Brain microvascular endothelial cell (primary cell): ENCODE data around the gene PLOD3.

Experiments
- DNase-seq: peaks from one replicate; pipeline ENCODE4 v3.0.0-alpha.2; 2020
- H3K27ac ChIP-seq: fragments of 250-450 bp; sonication (Bioruptor Pico); 2 replicates; pipeline ENCODE4 v1.5.1; 2020; ENCODE audit warnings: mild to moderate bottlenecking, moderate library complexity
- H3K27me3 ChIP-seq: fragments of 250-450 bp; sonication (Bioruptor Pico); replicated peaks from 2 replicates; pipeline ENCODE4 v1.5.1; 2020; ENCODE audit warnings: mild to moderate bottlenecking
- H3K36me3 ChIP-seq: fragments of 250-450 bp; sonication (Bioruptor Pico); replicated peaks from 2 replicates; pipeline ENCODE4 v1.5.1; 2020; ENCODE audit warnings: mild to moderate bottlenecking
- H3K4me3 ChIP-seq: 2 replicates; pipeline ENCODE4 v1.5.1; 2011; ENCODE audit warnings: low read depth, mild to moderate bottlenecking, control low read depth, low read length, moderate library complexity
- in situ Hi-C: cut with HindIII; loops from 2 replicates; pipeline ENCODE4 v1.10.0; 2017; ENCODE audit warnings: low sequenced_read_pairs, low pct_ligation_motif_present
- TF ChIP-seq, protein P1 (sequence below): IDR thresholded peaks from 2 replicates; pipeline ENCODE4 v1.5.1; 2011; ENCODE audit warnings: low read depth, mild to moderate bottlenecking, moderate library complexity, low read length, control low read depth, inconsistent platforms; ENCODE audit errors: missing control alignments

The PLOD3 gene

DNA sequence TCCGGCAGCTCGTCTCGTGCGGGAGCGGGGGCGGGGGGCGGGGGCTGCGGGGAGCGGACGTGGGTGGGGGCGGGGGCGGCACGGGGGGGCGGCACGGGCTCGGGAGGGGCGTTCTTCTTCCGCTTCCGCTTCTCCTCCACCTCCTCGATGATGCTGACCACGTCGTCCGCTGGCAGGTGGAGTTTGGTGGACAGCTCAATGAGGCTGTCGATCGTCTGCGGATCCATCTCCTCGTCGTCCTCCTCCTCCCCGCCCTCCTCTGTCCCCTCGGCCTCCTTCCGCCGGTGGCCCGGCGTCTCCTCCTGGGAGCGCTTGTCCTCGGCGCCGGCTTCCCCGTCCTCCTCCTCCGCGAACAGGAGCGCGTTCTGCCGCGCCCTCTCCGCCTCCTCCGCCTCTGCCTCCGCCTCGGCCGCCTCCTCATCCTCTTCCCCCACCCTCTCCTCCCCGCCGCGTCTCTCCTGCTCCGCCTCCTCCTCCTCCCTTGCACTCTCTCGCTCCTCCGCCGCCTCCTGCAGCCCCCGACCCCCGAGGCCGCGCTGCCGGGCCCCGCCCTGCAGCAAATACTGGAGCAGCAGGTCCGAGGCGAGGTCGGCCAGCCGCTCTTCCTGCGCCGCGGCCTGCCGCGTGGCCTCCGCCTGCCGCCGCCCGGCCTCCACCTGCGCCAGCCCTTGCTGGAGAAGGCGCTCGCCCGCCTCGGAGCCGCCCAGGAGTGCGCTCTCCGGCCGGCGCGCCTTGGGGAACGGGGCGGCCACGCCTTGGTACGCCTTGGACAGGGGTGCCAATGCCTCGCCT lies 53.9 kb downstream of the PLOD3 start:
- in situ Hi-C loops: loop anchor here (25.0 kb wide), 1 partner anchor 124 kb away; no protein-coding TSS in a partner anchor
- TF ChIP-seq, protein P1, sequence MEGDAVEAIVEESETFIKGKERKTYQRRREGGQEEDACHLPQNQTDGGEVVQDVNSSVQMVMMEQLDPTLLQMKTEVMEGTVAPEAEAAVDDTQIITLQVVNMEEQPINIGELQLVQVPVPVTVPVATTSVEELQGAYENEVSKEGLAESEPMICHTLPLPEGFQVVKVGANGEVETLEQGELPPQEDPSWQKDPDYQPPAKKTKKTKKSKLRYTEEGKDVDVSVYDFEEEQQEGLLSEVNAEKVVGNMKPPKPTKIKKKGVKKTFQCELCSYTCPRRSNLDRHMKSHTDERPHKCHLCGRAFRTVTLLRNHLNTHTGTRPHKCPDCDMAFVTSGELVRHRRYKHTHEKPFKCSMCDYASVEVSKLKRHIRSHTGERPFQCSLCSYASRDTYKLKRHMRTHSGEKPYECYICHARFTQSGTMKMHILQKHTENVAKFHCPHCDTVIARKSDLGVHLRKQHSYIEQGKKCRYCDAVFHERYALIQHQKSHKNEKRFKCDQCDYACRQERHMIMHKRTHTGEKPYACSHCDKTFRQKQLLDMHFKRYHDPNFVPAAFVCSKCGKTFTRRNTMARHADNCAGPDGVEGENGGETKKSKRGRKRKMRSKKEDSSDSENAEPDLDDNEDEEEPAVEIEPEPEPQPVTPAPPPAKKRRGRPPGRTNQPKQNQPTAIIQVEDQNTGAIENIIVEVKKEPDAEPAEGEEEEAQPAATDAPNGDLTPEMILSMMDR: no peak
- Histone ChIP-seq H3K4me3 (peak overlapping the region; percentile 24), H3K36me3 (peaks cover 16% of the 10 kb centered on the region), H3K27ac (no peak overlapping the region), H3K27me3 (peaks cover 29% of the 10 kb centered on the region)
- no peak for DNase-seq

DNA sequence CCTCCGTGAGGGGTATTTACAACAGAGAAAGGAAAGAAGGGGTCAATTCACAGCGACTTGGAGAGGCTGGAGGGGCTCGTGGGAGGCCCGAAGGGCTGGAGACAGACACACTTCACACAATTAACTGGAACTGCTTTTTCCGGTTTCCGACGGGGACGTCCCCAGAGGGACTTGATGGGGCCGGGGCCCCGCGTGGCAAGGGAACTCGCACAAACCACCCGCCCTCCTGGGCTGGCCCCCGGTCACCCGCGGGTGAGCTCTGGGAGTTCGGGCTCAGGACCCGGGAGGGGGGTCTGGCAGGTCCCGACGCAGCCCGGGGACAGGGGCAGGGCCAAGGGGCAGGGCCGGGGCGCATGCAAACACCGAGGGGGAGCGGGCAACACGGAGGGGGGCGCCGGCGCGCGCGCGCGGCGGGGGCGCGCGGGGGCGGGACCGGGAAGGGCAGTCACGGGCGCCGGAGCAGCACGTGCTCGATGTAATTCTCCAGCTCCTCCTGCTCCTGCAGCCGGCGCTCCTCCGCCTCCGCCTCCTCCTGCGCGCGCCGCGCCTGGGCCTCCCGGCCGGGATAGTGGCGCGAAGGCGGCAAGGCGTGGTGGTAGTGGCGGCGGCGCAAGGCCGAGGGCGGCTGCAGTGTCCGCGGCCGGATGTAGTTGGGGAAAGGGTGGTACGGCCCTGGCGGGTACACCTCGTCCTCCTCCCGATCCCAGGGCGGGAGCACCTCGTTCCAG lies 54.7 kb downstream of the PLOD3 start:
- peaks cover 29% of the 10 kb centered on the region for H3K27me3 ChIP-seq
- in situ Hi-C loops: loop anchor here (25.0 kb wide), 1 partner anchor 125 kb away; no protein-coding TSS in a partner anchor
- no peak for DNase-seq
- no peak overlapping the region for H3K27ac ChIP-seq
- peaks cover 20% of the 10 kb centered on the region for H3K36me3 ChIP-seq
- TF ChIP-seq, protein P1: no peak
- no peak overlapping the region for H3K4me3 ChIP-seq

DNA sequence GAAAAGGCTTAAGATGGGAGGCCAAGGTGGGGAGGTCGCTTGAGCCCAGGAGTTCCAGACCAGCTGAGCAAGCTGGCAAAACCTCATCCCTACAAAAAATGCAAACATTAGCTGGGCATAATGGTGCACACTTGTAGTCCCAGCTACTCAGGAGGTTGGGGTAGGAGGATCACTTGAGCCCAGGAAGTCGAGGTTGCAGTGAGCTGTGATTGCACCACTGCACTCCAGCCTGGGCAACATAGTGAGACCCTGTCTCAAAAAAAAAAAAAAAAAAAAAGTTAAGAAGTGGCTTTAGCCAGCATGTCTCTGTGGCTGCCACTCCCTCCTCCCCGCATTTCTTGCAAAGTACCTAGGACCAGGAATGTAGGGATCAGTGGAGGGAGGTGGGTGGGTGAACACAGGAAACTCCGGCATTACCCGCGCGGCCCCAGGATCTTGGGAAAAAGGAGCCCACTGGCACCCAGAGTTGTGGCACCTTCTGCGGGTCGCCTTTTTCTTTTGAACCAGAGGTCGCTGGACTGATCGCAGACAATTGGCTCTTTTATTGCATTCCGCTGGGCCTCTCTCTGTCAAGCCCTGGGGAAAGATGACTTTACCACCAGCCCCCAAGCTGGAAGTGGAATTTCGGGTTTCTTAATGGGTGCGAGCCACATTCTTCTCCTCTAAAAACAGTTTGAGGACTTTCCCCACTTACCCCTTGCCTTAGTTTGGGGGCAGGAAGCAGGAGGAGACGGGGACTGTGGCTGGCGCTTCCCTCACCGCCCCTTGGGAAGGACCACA lies 55.5 kb downstream of the PLOD3 start:
- TF ChIP-seq, protein P1: no peak
- Histone ChIP-seq H3K27ac (no peak overlapping the region), H3K27me3 (peaks cover 21% of the 10 kb centered on the region), H3K4me3 (no peak overlapping the region), H3K36me3 (peaks cover 25% of the 10 kb centered on the region)
- no peak for DNase-seq
- in situ Hi-C loops: loop anchor here (25.0 kb wide), 1 partner anchor 125 kb away; no protein-coding TSS in a partner anchor

DNA sequence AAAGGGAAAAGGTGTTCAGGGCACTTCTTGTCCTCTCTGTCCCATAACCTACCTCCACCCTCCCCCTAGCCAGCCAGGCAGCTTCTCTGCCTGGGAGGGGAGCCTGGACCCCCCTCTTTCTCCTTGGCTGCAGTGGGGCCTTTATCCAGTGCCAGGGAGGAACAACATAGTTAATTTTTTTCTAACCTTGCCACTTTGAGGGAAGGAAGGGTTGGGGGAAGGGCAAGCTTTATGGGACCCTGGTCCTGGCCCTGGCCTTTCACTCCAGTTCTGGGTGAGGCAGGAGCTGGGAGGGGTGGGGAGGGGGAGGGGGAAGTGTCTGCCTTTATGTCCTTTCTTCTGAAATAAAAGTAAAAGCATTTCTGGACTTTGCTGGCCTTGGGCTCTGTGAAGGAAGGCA lies 56.5 kb downstream of the PLOD3 start:
- Histone ChIP-seq H3K4me3 (no peak overlapping the region), H3K36me3 (peaks cover 26% of the 10 kb centered on the region), H3K27ac (no peak overlapping the region), H3K27me3 (peaks cover 18% of the 10 kb centered on the region)
- in situ Hi-C loops: loop anchor here (25.0 kb wide), 1 partner anchor 126 kb away; no protein-coding TSS in a partner anchor
- no peak for DNase-seq
- TF ChIP-seq, protein P1: no peak
